ENCODE data around the gene VAPA.

Gene VAPA

DNA sequence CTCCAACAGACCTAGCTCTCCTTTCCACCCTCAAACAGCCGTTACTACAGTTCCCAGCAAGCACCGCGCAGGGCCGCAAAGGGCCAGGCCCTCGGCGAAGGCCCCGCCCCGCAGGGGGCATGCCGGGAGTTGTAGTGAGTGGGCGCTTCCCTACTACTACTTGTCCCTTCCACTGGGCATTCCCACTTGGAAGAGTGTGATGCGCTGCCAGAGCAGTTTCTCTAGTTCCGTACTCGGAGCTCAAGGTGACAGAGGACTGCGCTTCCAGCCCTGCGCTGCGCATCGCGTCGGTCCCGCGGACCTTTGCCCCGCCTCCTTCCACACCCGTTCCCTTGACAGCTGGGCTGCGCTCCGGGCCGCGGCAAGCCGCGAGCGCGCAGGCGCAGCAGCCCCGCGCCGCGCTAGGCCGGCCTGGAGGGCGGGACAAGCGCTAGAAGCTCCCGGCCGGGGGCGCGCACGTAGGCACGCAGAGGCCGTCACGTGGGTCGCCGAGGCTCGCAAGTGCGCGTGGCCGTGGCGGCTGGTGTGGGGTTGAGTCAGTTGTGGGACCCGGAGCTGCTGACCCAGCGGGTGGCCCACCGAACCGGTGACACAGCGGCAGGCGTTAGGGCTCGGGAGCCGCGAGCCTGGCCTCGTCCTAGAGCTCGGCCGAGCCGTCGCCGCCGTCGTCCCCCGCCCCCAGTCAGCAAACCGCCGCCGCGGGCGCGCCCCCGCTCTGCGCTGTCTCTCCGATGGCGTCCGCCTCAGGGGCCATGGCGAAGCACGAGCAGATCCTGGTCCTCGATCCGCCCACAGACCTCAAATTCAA, at the start of gene VAPA:
Gene VAPA, plus strand, starts transcription at position 491 of the 808 bp plus-strand sequence. Its CDS starts 241 bp downstream, at position 732.
- peak; percentile 94 for DNase-seq

GRCh38 chr18:9865764-9866490, 47.9 kb upstream of the VAPA start:
- DNase-seq, result no peak

DNA sequence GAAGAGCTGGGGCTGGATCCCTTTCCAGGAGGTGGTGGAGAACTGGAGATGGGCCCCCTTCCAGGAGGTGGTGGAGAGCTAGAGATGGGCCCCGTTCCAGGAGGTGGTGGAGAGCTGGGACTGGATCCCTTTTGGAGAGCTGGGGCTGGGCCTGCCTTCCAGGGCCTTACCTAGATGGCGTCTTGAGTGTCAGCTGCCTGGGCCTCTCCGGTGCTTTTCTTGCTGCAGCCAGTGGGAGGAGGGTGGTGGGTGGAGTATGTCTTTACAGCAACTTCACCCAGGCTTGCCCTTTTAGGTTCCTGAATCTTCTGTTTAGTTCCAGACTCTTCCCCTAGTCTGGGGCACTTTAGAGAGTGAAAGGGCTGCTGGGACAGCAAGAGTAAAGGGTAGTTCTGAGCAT, 47.2 kb upstream of the VAPA start:
- DNase-seq, result no peak

- DNase-seq, result no peak
Measured at GRCh38 chr18:9867071-9867594, 46.7 kb upstream of the VAPA start.

GRCh38 chr18:9868857-9869714, 44.7 kb upstream of the VAPA start:
- no peak for DNase-seq

DNA sequence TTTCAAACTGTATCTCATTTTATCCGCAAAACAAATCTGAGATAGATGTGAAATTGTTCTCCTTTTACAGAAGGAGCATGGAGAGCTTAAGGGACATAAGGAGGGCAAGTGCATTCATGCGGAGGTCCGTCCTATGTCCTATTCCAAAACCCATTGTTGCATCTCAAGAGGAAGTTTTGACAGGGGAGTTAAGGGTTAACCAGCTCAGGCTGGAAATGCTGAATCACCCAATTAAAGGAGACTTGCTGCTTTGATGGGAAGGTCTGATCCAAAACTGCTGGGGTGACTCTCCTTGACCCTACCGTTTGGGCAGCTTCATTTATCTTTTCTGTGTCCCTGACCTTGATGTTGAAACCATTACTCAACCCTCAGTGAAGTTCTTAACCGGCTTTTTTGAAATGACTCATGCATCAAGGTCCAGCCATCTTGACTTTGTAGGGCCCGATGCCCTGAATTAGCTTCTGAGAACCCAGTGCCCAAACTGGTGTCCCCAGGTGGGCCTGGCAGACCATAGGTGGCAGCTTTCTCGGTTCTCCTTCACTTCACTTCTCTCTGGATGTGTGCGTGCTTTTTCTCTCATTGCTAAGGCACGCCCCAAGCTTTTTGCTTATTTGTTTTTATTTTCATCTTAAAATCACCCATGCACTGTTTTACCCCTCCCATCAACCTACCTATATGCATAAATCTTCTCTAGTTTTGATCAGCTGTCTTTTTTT, 43.9 kb upstream of the VAPA start:
- DNase-seq, result peak; percentile 34

GRCh38 chr18:9870431-9871008, 43.3 kb upstream of the VAPA start:
- no peak for DNase-seq

DNA sequence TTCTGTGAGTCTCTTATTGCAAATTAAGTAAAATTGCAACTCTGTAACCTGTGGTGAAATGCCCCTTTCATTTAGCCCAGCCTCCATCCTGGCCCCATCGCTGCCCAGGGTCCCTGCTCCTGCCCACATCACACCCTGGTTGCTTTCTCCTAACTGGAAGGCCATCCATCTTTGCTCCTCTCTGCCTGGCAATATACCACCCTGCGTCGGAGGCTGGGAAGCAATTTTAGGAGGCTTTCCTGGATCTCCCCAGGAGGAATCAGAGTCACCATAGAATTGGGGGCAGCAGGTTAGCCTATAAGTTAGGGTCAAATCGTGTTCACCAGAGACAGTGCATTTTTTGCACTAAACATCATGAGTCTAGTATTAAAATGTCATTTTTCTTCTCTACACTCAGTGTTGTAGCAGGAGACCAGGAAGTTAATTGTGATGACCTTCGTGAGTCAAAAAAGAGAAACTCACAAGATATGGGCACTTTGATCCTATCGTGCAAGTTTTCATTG, 42.5 kb upstream of the VAPA start:
- no peak for DNase-seq

DNA sequence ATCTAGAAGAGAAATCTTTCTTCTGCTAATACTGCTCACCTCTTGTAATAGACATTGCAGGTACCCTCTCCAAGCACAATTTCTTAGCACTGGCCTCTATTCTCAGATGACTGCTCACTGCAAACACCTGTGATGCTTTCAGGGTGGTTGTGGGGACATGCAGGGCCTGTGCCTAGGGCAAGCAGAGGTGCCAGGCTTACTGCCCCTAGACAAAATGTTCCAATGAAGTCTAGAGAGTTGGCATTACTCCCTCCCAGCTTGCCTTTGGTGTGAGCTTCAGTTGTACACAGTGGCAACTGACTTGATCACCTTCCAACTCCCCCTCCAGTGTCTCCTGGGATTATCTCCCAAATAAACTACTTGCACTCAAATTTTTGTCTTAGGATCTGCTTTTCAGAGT, 41.0 kb upstream of the VAPA start:
- no peak for DNase-seq

DNA sequence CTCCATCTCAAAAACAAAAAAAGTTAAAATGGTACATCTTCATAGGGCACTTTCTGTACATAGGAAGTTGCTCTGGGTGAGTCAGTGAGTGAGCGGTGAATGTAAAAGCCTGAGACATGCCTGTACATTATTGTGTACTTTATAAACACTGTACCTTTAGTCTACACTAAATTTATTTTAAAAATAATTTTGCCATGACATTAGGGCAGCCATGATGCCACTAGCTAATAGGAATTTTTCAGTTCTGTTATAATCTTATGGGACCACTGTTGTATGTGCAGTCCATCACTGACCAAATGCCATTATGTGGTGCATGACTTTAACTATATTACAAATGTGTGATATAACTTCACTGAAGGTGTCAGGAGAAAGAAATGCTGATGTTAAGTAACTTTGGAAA, 39.1 kb upstream of the VAPA start:
- no peak for DNase-seq

DNA sequence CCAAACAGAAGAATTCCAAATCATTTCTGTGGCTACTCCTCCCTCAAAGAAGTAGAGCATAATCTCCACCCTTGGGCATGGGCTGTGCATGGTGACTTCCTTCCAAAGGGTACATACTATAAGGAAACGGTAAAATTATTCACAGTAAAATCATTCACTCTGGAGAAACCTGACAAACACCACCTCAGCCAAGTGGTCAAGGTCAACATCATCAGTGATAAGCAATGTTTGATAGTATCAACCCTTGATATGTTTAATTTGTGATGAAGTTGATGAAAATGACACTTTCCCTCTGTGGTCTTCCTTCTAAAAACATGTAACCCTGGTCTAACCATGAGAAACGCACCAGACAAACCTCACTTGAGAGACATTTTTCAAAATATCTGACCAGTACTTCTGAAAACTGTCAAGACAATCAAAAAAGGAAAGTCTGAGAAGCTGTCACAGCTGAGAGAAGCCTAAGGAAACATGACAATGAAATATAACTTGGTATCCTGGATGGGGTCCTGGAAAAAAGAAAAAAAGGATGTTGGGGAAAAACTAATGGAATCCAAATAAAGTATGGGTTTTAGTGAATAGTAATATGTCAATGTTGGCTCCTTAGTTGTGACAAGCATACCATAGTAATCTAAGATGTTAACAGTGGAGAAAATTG, 37.5 kb upstream of the VAPA start:
- DNase-seq, result no peak

DNA sequence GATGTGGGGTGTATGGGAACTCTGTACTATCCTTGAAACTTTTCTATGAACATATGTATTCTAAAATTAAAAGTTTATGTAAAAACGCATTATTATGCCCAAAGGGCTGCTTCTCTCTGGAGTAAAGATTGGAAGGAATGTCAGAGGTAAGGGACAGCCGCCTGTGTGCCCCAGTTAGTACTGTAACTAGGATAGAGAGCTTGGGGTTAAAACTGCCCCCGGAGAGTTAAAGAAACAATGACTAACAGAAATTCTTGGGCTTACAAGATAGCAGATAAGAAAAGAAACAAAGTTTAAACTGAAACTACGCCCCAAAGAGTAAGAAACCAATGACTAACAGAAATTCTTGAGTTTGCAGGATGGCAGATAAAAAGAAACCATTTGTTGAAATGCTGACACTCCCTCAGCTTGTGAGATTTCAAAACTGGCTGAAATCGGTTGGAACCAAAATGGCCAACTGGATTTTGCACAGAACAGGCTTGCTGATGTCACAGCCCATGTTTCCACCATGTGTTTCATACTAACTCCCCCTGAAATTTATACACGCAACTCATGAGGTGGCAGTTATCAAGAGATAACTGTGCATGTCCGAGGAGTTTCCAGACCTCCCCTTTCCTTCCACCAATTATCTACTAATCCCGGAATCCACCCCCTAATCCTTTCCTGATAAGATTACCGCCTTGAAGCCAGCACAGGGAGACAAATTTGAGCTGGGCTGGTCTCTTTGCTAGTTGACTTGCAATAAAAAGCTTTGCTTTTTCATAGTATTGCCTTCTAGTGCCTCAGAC, 36.8 kb upstream of the VAPA start:
- peak; percentile 44 for DNase-seq

- no peak for DNase-seq
Measured at GRCh38 chr18:9877655-9878014, 36.2 kb upstream of the VAPA start.

DNA sequence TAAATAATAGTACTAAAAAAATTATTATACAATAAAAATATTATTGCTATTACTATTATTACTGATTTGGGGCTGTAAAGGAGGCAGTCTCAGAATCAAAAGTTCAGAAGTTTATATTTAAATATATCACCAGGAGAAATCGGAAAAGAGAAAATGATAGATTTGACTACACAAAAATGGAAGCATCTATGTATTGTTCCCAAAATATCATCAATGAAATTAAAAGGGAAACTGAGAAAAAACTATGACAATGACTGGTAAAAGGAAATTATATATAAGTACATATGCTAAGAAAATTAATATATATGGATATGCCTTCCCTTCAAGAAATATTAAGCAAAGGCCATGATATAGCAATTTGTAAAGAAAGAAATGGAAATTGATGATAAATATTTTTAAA, 35.7 kb upstream of the VAPA start:
- no peak for DNase-seq

DNA sequence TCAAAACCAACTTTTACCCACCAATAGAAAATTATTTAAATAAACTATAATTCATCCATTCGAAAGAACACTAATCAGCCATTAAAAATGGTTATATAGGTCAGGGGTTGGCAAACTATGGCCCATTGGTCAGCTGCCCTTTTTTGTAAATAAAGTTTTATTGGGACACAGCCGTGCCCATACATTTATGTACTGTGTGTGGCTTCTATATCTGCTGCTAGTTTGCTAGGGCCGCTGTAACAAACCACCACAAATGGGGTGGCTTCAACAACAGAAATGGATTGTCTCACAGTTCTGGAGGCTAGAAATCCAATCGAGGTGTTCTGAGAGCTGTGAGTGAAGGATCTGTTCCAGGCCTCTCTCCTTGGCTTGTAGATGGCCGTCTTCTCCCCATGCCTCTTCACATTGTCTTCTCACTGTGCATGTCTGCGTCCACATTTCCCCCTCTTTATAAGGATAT, 35.0 kb upstream of the VAPA start:
- DNase-seq, result no peak

- no peak for DNase-seq
Measured at GRCh38 chr18:9884090-9884489, 29.7 kb upstream of the VAPA start.

DNA sequence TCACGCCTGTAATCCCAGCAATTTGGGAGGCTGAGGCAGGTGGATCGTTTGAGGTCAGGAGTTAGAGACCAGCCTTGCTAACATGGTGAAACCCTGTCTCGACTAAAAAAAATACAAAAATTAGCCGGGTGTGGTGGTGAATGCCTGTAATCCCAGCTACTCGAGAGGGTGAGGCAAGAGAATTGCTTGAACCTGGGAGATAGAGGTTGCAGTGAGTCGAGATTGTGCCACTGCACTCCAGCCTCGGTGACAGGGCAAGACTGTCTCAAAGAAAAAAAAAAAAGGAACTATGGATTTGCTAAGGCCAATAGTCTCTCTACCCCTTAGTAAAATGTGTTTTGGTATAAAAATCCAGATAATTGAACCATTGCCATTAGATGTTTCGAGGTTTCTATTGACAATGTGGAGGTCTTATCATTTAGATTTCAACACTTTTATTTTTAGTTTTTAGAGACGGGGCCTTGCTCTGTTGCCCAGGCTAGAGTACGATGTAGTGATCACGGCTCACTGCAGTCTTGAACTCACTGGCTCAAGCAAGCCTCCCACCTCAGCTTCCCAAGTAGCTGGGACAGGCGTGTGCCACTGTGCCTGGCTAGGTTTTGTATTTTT, 29.2 kb upstream of the VAPA start:
- no peak for DNase-seq

GRCh38 chr18:9885170-9886004, 28.4 kb upstream of the VAPA start, which contains the start of gene TXNDC2:
TSS of gene TXNDC2 (plus strand) at chr18:9885973. CDS start at chr18:9886681, 708 bp downstream.
- DNase-seq, result no peak

- DNase-seq, result no peak
Measured at GRCh38 chr18:9886005-9886348, 27.8 kb upstream of the VAPA start.

Data from activated CD4-positive, alpha-beta T cell treated with anti-CD3 and anti-CD28 coated beads, Interleukin-2, amount 50 U/mL, for 16 hours (primary cell).